Neuronal stem cell (in vitro differentiated cells): ENCODE data around the gene VPREB3.

Experiments used
- DNase-seq: peaks from one replicate; pipeline ENCODE4 v3.0.0-alpha.2; 2013; ENCODE audit warnings: low spot score
- H2AFZ ChIP-seq: one replicate; pipeline ENCODE4 v1.6.1; 2013; ENCODE audit warnings: mild to moderate bottlenecking, low read length, inconsistent platforms
- H2AK5ac ChIP-seq: 2 replicates; pipeline ENCODE4 v1.6.1; 2013; ENCODE audit warnings: low read depth, mild to moderate bottlenecking, inconsistent platforms, low read length, moderate library complexity, mixed read lengths
- H2BK120ac ChIP-seq: 2 replicates; pipeline ENCODE4 v1.6.1; 2013; ENCODE audit warnings: low read depth, mild to moderate bottlenecking, inconsistent platforms, low read length, moderate library complexity, mixed read lengths
- H2BK12ac ChIP-seq: one replicate; pipeline ENCODE4 v1.6.1; 2013; ENCODE audit warnings: low read length, inconsistent platforms
- H2BK15ac ChIP-seq: 2 replicates; pipeline ENCODE4 v1.6.1; 2013; ENCODE audit warnings: mild to moderate bottlenecking, low read length, inconsistent platforms, mixed read lengths
- H2BK5ac ChIP-seq: one replicate; pipeline ENCODE4 v1.6.1; 2013; ENCODE audit warnings: inconsistent platforms, mild to moderate bottlenecking, low read length, moderate library complexity
- H3K14ac ChIP-seq: one replicate; pipeline ENCODE4 v1.6.1; 2013; ENCODE audit warnings: low read length, inconsistent platforms
- H3K18ac ChIP-seq: 2 replicates; pipeline ENCODE4 v1.6.1; 2013; ENCODE audit warnings: low read length, inconsistent platforms
- H3K23ac ChIP-seq: 2 replicates; pipeline ENCODE4 v1.6.1; 2013; ENCODE audit warnings: low read depth, mild to moderate bottlenecking, mixed read lengths, low read length, inconsistent platforms; ENCODE audit not compliant: poor library complexity
- H3K27ac ChIP-seq: replicated peaks from 3 replicates; pipeline ENCODE4 v1.5.1; 2013; ENCODE audit warnings: low read length, inconsistent platforms
- H3K27me3 ChIP-seq, 3 experiments: 2 replicates each; pipeline ENCODE4 v1.6.1; 2013; ENCODE audit warnings: low read length in 3 of 3, mild to moderate bottlenecking in 2 of 3, inconsistent platforms in 1 of 3, low read depth in 1 of 3, mixed read lengths in 1 of 3, moderate library complexity in 1 of 3; ENCODE audit not compliant: control insufficient read depth in 3 of 3, insufficient read depth in 3 of 3
- H3K36me3 ChIP-seq, 2 donors: replicated peaks in 1 of 2; 2 replicates each; pipeline ENCODE4 v1.6.1; 2013; ENCODE audit warnings: low read length in 2 of 2; ENCODE audit not compliant: control insufficient read depth in 2 of 2, insufficient read depth in 2 of 2
- H3K4ac ChIP-seq: 2 replicates; pipeline ENCODE4 v1.6.1; 2013; ENCODE audit warnings: inconsistent platforms, mild to moderate bottlenecking, low read length, moderate library complexity
- H3K4me1 ChIP-seq, 2 donors: 1 replicate in 1 of 2; 2 replicates in 1 of 2; pipeline ENCODE4 v1.6.1; 2013; ENCODE audit warnings: low read length in 2 of 2, low read depth in 1 of 2; ENCODE audit not compliant: control insufficient read depth in 2 of 2, insufficient read depth in 1 of 2
- H3K4me2 ChIP-seq: one replicate; pipeline ENCODE4 v1.6.1; 2013; ENCODE audit warnings: mild to moderate bottlenecking, low read length, inconsistent platforms; ENCODE audit not compliant: insufficient read depth, poor library complexity, severe bottlenecking
- H3K4me3 ChIP-seq, 2 donors: 2 replicates each; pipeline ENCODE4 v1.5.1; 2013; ENCODE audit warnings: low read length in 2 of 2, mild to moderate bottlenecking in 2 of 2, inconsistent platforms in 1 of 2, moderate library complexity in 1 of 2
- H3K79me1 ChIP-seq: one replicate; pipeline ENCODE4 v1.6.1; 2013; ENCODE audit warnings: low read depth, mild to moderate bottlenecking, inconsistent platforms, low read length, moderate library complexity
- H3K9ac ChIP-seq: one replicate; pipeline ENCODE4 v1.6.1; 2013; ENCODE audit warnings: mild to moderate bottlenecking, low read depth, low read length, inconsistent platforms; ENCODE audit not compliant: poor library complexity
- H3K9me3 ChIP-seq, 2 donors: replicated peaks in 1 of 2; 2 replicates each; pipeline versions ENCODE3 to v1.6.1; 2013; ENCODE audit warnings: low read length in 2 of 2, mild to moderate bottlenecking in 2 of 2, inconsistent platforms in 1 of 2, low read depth in 1 of 2, mixed read lengths in 1 of 2, moderate library complexity in 1 of 2; ENCODE audit not compliant: control insufficient read depth in 2 of 2, insufficient read depth in 1 of 2
- H4K8ac ChIP-seq: one replicate; pipeline ENCODE4 v1.6.1; 2013; ENCODE audit warnings: low read depth, mild to moderate bottlenecking, inconsistent platforms, low read length, moderate library complexity
- H4K91ac ChIP-seq: one replicate; pipeline ENCODE4 v1.6.1; 2013; ENCODE audit warnings: low read length, low read depth, mild to moderate bottlenecking, inconsistent platforms; ENCODE audit not compliant: poor library complexity
- WGBS, 2 donors: extraction: QIAGEN DNeasy Blood & Tissue Kit; methylation state at CpG; one replicate each; pipeline ENCODE4 v1.1.7; 2013; ENCODE audit warnings: missing lambda C conversion rate in 2 of 2, mixed read lengths in 1 of 2; ENCODE audit not compliant: insufficient read length in 2 of 2, insufficient replicate concordance in 1 of 2; ENCODE audit errors: extremely low coverage in 2 of 2; 5-methylcytosine and 5-hydroxymethylcytosine counted together

VPREB3 gene

GRCh38 chr22:23772649-23773473 lies 18.6 kb upstream of the VPREB3 start, which contains the start of gene MMP11:
MMP11 (plus strand) TSS chr22:23772849; CDS start chr22:23772871, 22 bp downstream.
- Histone ChIP-seq H3K36me3 (no peaks in the 10 kb centered on the region), H3K4me1 (peaks cover 15 to 22% of the 10 kb centered on the region in 2 donors), H3K18ac (peak within 1 kb of the TSS; percentile 96), H2BK120ac (peak within 1 kb of the TSS; percentile 56), H3K4me2 (peak within 1 kb of the TSS; percentile 80), H3K14ac (peak within 1 kb of the TSS; percentile 56), H3K27me3 (peaks cover 0 to 18% (median 14%) of the 10 kb centered on the region in 3 experiments), H4K8ac (no peak within 1 kb of the TSS), H3K9ac (peak within 1 kb of the TSS; percentile 83), H3K4ac (no peak within 1 kb of the TSS), H2BK12ac (peak within 1 kb of the TSS; percentile 96), H3K79me1 (peaks cover 2% of the 10 kb centered on the region), H3K23ac (peak within 1 kb of the TSS; percentile 85), H3K4me3 (peak within 1 kb of the TSS; percentile 51 to 77), H3K27ac (no peak within 1 kb of the TSS), H3K9me3 (no peaks in the 10 kb centered on the region), H2BK15ac (peak within 1 kb of the TSS; percentile 79), H2BK5ac (peak within 1 kb of the TSS; percentile 87), H2AK5ac (peak within 1 kb of the TSS; percentile 92), H4K91ac (peak within 1 kb of the TSS; percentile 24), H2AFZ (peak within 1 kb of the TSS; percentile 87)
- DNase-seq, result no peak
- WGBS, 2 donors, result no CpG with 5 or more reads among the region's 79 CpGs

GRCh38 chr22:23772315-23772648 lies 18.1 kb upstream of the VPREB3 start:
- Histone ChIP-seq H4K8ac (no peak overlapping the region), H3K9ac (no peak overlapping the region), H2AFZ (peak overlapping the region; percentile 87), H3K9me3 (no peaks in the 10 kb centered on the region), H3K79me1 (peaks cover 2% of the 10 kb centered on the region), H3K14ac (no peak overlapping the region), H3K27ac (no peak overlapping the region), H2AK5ac (no peak overlapping the region), H3K4me3 (peak overlapping the region; percentile 51 to 67), H2BK12ac (no peak overlapping the region), H3K4me2 (peak overlapping the region; percentile 80), H2BK15ac (no peak overlapping the region), H3K23ac (no peak overlapping the region), H3K36me3 (no peaks in the 10 kb centered on the region), H3K4me1 (peaks cover 15 to 22% of the 10 kb centered on the region in 2 donors), H2BK5ac (no peak overlapping the region), H3K4ac (no peak overlapping the region), H2BK120ac (no peak overlapping the region), H3K27me3 (peaks cover 0 to 18% (median 14%) of the 10 kb centered on the region in 3 experiments), H3K18ac (peak overlapping the region; percentile 89), H4K91ac (no peak overlapping the region)
- no peak for DNase-seq
- WGBS, 2 donors, result no CpG with 5 or more reads among the region's 6 CpGs

GRCh38 chr22:23769321-23769965 lies 15.2 kb upstream of the VPREB3 start:
- no peak for DNase-seq
- peak overlapping the region; percentile 22 for H4K91ac ChIP-seq
- H3K9me3 ChIP-seq, result no peaks in the 10 kb centered on the region
- H3K4ac ChIP-seq, result peak overlapping the region; percentile 2
- no peak overlapping the region for H3K27ac ChIP-seq
- no peak overlapping the region for H2BK5ac ChIP-seq
- H3K14ac ChIP-seq, result peak overlapping the region; percentile 4
- peak overlapping the region; percentile 91 for H2AK5ac ChIP-seq
- no peak overlapping the region for H2BK120ac ChIP-seq
- H2AFZ ChIP-seq, result no peak overlapping the region
- H2BK12ac ChIP-seq, result peak overlapping the region; percentile 33
- no CpG with 5 or more reads among the region's 6 CpGs for WGBS, 2 donors
- H2BK15ac ChIP-seq, result peak overlapping the region; percentile 40
- H3K4me3 ChIP-seq, result no peak overlapping the region
- H3K36me3 ChIP-seq, result peaks cover 0 to 13% of the 10 kb centered on the region in 2 donors
- no peak overlapping the region for H3K4me2 ChIP-seq
- H3K9ac ChIP-seq, result no peak overlapping the region
- peak overlapping the region; percentile 43 for H4K8ac ChIP-seq
- H3K27me3 ChIP-seq, result peaks cover 0 to 18% (median 14%) of the 10 kb centered on the region in 3 experiments
- peaks cover 19 to 25% of the 10 kb centered on the region in 2 donors for H3K4me1 ChIP-seq
- H3K18ac ChIP-seq, result peak overlapping the region; percentile 87
- peak overlapping the region; percentile 30 for H3K23ac ChIP-seq
- peaks cover 2% of the 10 kb centered on the region for H3K79me1 ChIP-seq
